ENCODE results near the gene RPH3AL.
A peak's percentile ranks its signal among the peaks of the same experiment; 100 is the strongest.

The RPH3AL gene

DNA sequence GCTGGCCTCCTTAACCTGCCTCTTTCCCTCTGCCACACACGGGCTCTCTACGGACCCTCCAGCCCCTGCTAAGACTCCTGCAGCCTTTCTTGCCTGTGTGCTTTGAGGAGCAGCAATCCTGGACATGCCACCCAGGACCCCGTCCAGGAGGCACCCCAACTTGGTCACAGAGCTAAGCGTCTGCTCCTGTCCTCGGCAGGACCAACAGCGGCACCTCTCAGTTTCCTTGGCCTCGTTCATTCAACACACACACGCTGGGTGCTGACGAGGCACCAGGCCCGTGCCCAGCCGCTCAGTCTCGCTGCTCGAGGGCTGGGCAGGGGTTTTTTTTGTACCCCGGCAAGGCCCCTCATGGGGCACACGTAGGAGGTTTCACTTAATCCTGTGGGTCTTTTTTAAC, 15.2 kb downstream of the RPH3AL start:
- peaks cover 39% of the 10 kb centered on the region for H3K4me1 Mint-ChIP-seq

GRCh38 chr17:337022-337420, 15.6 kb downstream of the RPH3AL start:
- ATAC-seq (no peak), DNase-seq (no peak)
- H3K9me3 Mint-ChIP-seq: no peaks in the 10 kb centered on the region
- no peaks in the 10 kb centered on the region for H3K27me3 Mint-ChIP-seq
- H3K4me1 Mint-ChIP-seq: peaks cover 43% of the 10 kb centered on the region
- H3K4me3 Mint-ChIP-seq: peak overlapping the region in 1 of 2 donors; percentile 53
- H3K27ac Mint-ChIP-seq: no peak overlapping the region

More for the DNA sequence above, 15.2 kb downstream of the RPH3AL start:
- Mint-ChIP-seq H3K4me3 (no peak overlapping the region), H3K27me3 (no peaks in the 10 kb centered on the region), H3K9me3 (no peaks in the 10 kb centered on the region), H3K27ac (no peak overlapping the region)
- no peak for DNase-seq
- ATAC-seq: no peak

DNA sequence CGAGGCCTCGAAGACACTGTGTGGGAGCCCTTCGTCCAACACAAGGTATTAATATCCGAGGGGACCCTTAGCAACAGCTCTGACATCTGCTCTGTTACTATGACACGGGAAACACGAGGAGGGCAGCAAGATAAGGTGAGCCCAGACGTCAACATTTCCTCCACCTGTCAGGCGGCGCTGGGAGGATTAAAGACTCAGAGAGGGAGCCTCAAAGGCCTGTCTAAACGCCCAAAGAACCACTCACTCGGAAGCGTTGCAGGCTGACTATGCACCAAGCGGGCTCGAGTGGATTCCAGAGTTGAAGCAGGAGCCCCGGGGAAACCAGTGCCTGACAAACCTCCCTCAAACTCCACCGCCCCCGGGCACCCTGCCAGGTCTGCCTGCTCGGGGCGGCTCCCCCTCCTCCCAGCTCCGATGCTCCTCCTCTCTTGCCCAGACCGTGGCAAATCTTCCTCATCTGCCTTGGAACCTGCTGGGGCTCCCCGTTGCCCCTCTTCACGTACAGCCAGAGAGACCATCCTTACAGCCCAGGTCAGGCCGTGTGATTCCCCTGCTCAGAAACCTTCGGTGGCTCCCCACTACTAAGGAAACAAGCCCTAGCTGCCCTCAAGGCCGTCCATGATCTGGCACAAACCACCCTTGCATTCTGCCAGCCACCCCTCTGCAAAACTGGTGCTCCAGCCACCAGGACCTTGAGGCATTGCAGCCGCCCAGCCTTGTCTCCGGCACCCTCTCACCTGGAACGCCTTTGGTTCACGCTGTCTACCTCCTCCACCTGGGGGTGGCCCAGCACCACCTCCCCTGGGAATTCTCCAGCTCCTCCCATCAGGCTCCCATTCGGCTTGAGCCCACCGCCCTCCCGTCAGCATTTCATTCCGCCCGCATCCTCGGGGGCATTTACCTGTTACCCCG, 16.2 kb downstream of the RPH3AL start:
- Mint-ChIP-seq H3K4me3 (peak overlapping the region; percentile 21 to 53), H3K9me3 (no peaks in the 10 kb centered on the region), H3K4me1 (peaks cover 50% of the 10 kb centered on the region), H3K27me3 (no peaks in the 10 kb centered on the region), H3K27ac (peak overlapping the region; percentile 55 to 87)
- DNase-seq (peak in 1 of 2 donors; percentile 13), ATAC-seq (peak; percentile 24)

DNA sequence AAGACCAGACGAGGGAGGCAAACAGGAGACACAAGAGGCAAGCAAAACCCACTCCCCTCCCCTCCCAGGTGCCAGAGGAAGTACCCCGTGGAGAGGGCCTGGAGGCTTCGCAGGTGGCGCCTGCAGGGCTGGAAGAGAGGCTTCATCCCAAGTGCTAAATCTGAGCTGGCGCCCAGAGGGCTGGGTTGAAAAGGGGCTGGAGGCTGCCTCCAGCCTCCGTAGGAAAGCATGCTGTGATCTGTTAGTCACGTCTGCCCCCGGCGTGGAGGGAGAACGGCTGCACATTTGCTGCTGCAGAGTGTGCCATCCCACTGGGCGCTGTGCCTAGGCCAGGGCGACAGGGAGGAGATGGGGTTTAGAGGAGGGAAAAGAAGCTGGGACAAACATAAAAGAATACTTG, 16.9 kb downstream of the RPH3AL start:
- no peaks in the 10 kb centered on the region for H3K9me3 Mint-ChIP-seq
- peak overlapping the region in 1 of 2 donors; percentile 40 for H3K27ac Mint-ChIP-seq
- H3K4me3 Mint-ChIP-seq: no peak overlapping the region
- H3K27me3 Mint-ChIP-seq: no peaks in the 10 kb centered on the region
- no peak for ATAC-seq
- no peak for DNase-seq
- H3K4me1 Mint-ChIP-seq: peaks cover 57% of the 10 kb centered on the region

- H3K4me1 Mint-ChIP-seq: peaks cover 63% of the 10 kb centered on the region
- H3K9me3 Mint-ChIP-seq: no peaks in the 10 kb centered on the region
- no peak overlapping the region for H3K4me3 Mint-ChIP-seq
- peak overlapping the region in 1 of 2 donors; percentile 3 for H3K27ac Mint-ChIP-seq
- H3K27me3 Mint-ChIP-seq: no peaks in the 10 kb centered on the region
- ATAC-seq (peak; percentile 18), DNase-seq (no peak)
Measured at GRCh38 chr17:334974-335481, 17.6 kb downstream of the RPH3AL start.

- H3K27me3 Mint-ChIP-seq: no peaks in the 10 kb centered on the region
- DNase-seq (no peak), ATAC-seq (no peak)
- no peaks in the 10 kb centered on the region for H3K9me3 Mint-ChIP-seq
- peak overlapping the region; percentile 31 to 50 for H3K4me3 Mint-ChIP-seq
- H3K4me1 Mint-ChIP-seq: peaks cover 65% of the 10 kb centered on the region
- H3K27ac Mint-ChIP-seq: peak overlapping the region; percentile 55 to 64
Measured at GRCh38 chr17:333626-334396, 18.8 kb downstream of the RPH3AL start.

- Mint-ChIP-seq H3K27ac (no peak overlapping the region), H3K4me1 (peaks cover 65% of the 10 kb centered on the region), H3K27me3 (no peaks in the 10 kb centered on the region), H3K9me3 (no peaks in the 10 kb centered on the region), H3K4me3 (no peak overlapping the region)
- ATAC-seq: no peak
- DNase-seq: no peak
Measured at GRCh38 chr17:332558-333322, 19.9 kb downstream of the RPH3AL start.

GRCh38 chr17:332023-332422, 20.6 kb downstream of the RPH3AL start:
- Mint-ChIP-seq H3K4me3 (no peak overlapping the region), H3K9me3 (no peaks in the 10 kb centered on the region), H3K27ac (peak overlapping the region; percentile 7 to 27), H3K4me1 (peaks cover 64% of the 10 kb centered on the region), H3K27me3 (no peaks in the 10 kb centered on the region)
- ATAC-seq: peak; percentile 9
- DNase-seq: no peak

DNA sequence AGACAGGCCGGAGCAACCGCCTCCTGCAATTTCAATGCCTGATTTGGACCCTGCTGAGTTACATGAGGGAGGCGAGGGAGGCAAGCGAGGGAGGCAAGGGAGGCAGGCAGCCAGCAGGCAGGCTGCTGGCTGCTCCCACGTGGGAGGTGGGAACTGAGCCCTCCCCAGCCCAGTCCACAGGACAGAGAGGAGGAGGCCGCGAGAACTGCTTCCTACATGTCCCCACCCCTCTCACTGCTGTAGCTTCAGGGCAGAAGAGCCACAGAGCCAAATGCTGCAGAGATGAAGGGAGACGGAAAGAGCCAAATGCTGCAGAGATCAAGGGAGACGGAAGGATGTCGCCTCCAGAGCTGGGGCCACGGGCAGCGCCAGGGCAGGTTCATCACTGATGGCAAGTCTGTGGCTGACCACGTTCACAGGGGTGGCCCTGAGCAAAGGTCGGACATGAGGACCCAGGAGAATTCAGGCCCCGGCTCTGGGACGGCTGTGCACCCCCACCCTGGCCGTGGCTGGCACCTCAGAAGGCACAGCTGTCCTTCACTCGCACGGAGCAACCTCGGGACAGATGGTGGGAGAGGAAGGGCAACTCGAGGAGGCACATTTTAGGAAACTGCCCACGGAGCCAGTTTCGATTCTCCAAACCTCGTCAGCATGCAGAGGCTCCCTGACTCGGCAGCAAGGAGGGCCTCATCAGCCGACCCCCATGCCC, 21.5 kb downstream of the RPH3AL start:
- H3K4me3 Mint-ChIP-seq: peak overlapping the region; percentile 27 to 65
- H3K9me3 Mint-ChIP-seq: no peaks in the 10 kb centered on the region
- ATAC-seq (peak; percentile 63), DNase-seq (no peak)
- peaks cover 55% of the 10 kb centered on the region for H3K4me1 Mint-ChIP-seq
- no peaks in the 10 kb centered on the region for H3K27me3 Mint-ChIP-seq
- no peak overlapping the region for H3K27ac Mint-ChIP-seq

DNA sequence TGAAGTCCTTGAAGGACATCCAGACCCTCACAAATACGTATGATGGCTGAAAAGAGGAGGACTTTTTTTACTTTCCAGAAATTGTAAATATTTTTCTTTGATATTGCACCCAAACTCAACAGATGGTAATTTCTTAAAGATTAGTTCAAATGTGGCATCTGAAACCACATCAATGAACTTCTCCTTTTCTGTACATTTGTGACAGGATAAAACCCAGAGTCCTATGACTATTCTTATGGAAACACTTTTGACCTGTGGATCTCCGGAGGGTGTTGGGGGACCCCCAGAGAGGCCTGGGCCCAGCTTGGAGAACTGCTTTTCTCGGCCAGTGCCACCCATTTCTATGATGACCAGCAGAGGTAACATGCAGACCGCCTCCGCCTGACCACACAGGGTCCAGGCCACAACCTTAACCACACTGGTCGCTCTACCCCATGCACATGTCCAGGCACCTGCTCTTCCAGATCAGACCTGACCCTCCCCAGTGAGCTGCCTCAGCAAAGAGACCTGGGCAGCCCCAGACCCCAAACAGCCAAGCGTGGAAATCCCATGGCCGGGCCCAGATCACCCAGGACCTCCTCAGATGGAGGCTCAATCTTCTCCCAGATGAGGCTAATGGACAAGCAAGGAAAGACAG, 22.7 kb downstream of the RPH3AL start:
- Mint-ChIP-seq H3K9me3 (no peaks in the 10 kb centered on the region), H3K27ac (peak overlapping the region in 1 of 2 donors; percentile 45), H3K4me1 (peaks cover 42% of the 10 kb centered on the region), H3K4me3 (no peak overlapping the region), H3K27me3 (no peaks in the 10 kb centered on the region)
- no peak for ATAC-seq
- no peak for DNase-seq

GRCh38 chr17:327971-328370, 24.6 kb downstream of the RPH3AL start:
- H3K27ac Mint-ChIP-seq: no peak overlapping the region
- no peak overlapping the region for H3K4me3 Mint-ChIP-seq
- H3K27me3 Mint-ChIP-seq: no peaks in the 10 kb centered on the region
- no peak for DNase-seq
- H3K4me1 Mint-ChIP-seq: peaks cover 28% of the 10 kb centered on the region
- ATAC-seq: no peak
- no peaks in the 10 kb centered on the region for H3K9me3 Mint-ChIP-seq

GRCh38 chr17:327296-327695, 25.3 kb downstream of the RPH3AL start:
- peaks cover 24% of the 10 kb centered on the region for H3K4me1 Mint-ChIP-seq
- H3K27ac Mint-ChIP-seq: no peak overlapping the region
- no peak overlapping the region for H3K4me3 Mint-ChIP-seq
- H3K27me3 Mint-ChIP-seq: no peaks in the 10 kb centered on the region
- DNase-seq (no peak), ATAC-seq (no peak)
- no peaks in the 10 kb centered on the region for H3K9me3 Mint-ChIP-seq

DNA sequence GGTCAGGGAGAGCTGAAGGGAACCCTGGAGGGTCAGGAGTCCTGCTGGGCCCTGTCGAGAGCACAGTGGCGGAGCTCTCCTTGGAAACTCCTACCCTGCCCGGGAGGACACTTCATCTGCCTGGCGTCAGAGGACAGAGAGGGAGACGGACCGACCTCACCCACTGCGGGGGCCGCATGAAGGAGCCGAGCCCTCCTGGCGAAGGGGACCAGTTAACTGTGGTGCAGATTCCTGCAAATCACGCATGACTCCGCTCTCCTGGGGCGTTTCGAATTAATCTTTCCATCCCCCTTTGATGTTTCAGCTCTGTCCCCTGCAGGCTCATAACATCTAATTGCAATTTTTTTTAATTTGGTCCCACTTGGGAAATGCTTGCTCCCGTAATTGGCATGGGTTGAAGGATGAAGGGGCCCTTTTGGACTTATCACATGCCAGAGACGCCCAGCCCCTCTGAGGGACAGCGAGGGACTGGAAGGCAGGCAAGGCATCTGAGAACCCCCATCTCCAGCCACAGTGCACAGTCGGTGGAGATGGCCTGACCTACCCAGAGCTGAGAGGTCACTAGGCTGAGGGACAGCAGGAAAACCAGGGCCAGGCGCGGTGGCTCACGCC, 26.5 kb downstream of the RPH3AL start:
- Mint-ChIP-seq H3K27me3 (no peaks in the 10 kb centered on the region), H3K9me3 (no peaks in the 10 kb centered on the region), H3K27ac (no peak overlapping the region), H3K4me1 (peaks cover 12% of the 10 kb centered on the region), H3K4me3 (no peak overlapping the region)
- DNase-seq: no peak
- no peak for ATAC-seq

Data from stimulated activated naive CD8-positive, alpha-beta T cell treated with anti-CD3 and anti-CD28 coated beads, Interleukin-15, amount 100 ng/mL, for 72 hours (primary cell).